HEK293T (cell line): ENCODE results near the gene BRIP1.
"Not testable (repeated sequence)": the region's sequence is repeated elsewhere in the genome, so short reads cannot be mapped to it uniquely, and the experiment has no call there.

Experiments used
- ARNT ChIP-seq: fragments of 450-650 bp; IDR thresholded peaks from 2 replicates; pipeline ENCODE4 v1.6.1; 2017; ENCODE audit warnings: mild to moderate bottlenecking
- BHLHE40 ChIP-seq: fragments of 450-650 bp; IDR thresholded peaks from 2 replicates; pipeline ENCODE4 v1.6.1; 2016; ENCODE audit warnings: mild to moderate bottlenecking, moderate library complexity, borderline replicate concordance
- CTBP1 ChIP-seq: fragments of 450-650 bp; IDR thresholded peaks from 2 replicates; pipeline ENCODE4 v1.6.1; 2016; ENCODE audit warnings: borderline replicate concordance
- ELF4 ChIP-seq: fragments of 450-650 bp; IDR thresholded peaks from 2 replicates; pipeline ENCODE4 v1.6.1; 2017; ENCODE audit warnings: antibody characterized with exemption
- FOXA1 ChIP-seq: fragments of 450-650 bp; IDR thresholded peaks from 2 replicates; pipeline ENCODE4 v1.6.1; 2016; ENCODE audit warnings: mild to moderate bottlenecking
- FOXK2 ChIP-seq: fragments of 450-650 bp; IDR thresholded peaks from 2 replicates; pipeline ENCODE4 v1.6.1; 2016; ENCODE audit warnings: mild to moderate bottlenecking
- FOXM1 ChIP-seq: fragments of 450-650 bp; IDR thresholded peaks from 2 replicates; pipeline ENCODE4 v1.6.1; 2017; ENCODE audit warnings: mild to moderate bottlenecking, borderline replicate concordance
- HDGF ChIP-seq: fragments of 450-650 bp; IDR thresholded peaks from 2 replicates; pipeline ENCODE4 v1.6.1; 2017; ENCODE audit warnings: antibody characterized with exemption, borderline replicate concordance
- LEF1 ChIP-seq: fragments of 450-650 bp; IDR thresholded peaks from 2 replicates; pipeline ENCODE4 v1.6.1; 2017; ENCODE audit warnings: mild to moderate bottlenecking, borderline replicate concordance
- NFRKB ChIP-seq: fragments of 450-650 bp; IDR thresholded peaks from 2 replicates; pipeline ENCODE4 v1.6.1; 2016; ENCODE audit warnings: mild to moderate bottlenecking, moderate library complexity
- SP1 ChIP-seq: fragments of 450-650 bp; IDR thresholded peaks from 2 replicates; pipeline ENCODE4 v1.6.1; 2017
- SUZ12 ChIP-seq: fragments of 450-650 bp; IDR thresholded peaks from 2 replicates; pipeline ENCODE4 v1.6.1; 2016; ENCODE audit warnings: mild to moderate bottlenecking

GRCh38 chr17:61885865-61886264, 22.5 kb upstream of the BRIP1 start:
- TF ChIP-seq FOXM1, ARNT, FOXA1, LEF1, NFRKB, SUZ12, BHLHE40, SP1, ELF4, FOXK2, CTBP1, HDGF: not testable (repeated sequence)
